A673 (cell line): ENCODE data around the gene RECQL5.

ENCODE experiments used
- EZH2 ChIP-seq: fragments of 200-600 bp; sonication (generic); IDR thresholded peaks from 2 replicates; pipeline ENCODE4 v1.6.1; 2017; ENCODE audit warnings: borderline replicate concordance, low read depth, mild to moderate bottlenecking, mixed read lengths, antibody characterized with exemption, low read length; ENCODE audit not compliant: poor library complexity, severe bottlenecking
- TF ChIP-seq, protein P1 (sequence below): fragments of 300-800, 200-600 bp; sonication (generic); conservative IDR thresholded peaks from 2 replicates; pipeline ENCODE4 v1.5.1; 2017; ENCODE audit warnings: low read depth, mild to moderate bottlenecking, antibody characterized with exemption, low read length, moderate library complexity, mixed read lengths

DNA sequence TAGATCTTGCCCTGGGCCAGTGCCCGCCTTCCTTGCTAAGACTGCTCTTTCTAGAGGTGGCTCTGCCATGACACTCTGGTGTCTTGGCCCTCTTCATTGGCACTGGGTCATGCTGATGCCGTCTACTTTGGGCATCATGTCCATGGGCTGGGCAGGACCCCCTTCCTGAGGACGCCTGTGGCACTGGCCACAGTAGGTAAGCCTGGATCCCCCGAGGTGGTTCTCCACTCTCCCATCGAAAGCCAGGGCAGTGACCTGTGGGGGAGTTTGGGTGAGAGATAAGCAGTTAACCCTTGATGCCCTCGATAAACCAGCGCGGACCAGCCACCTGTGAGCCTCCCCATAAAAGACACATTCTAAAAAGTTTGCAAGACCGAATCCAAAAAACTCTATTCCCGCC lies 34.3 kb upstream of the RECQL5 start:
- TF ChIP-seq, protein P1, sequence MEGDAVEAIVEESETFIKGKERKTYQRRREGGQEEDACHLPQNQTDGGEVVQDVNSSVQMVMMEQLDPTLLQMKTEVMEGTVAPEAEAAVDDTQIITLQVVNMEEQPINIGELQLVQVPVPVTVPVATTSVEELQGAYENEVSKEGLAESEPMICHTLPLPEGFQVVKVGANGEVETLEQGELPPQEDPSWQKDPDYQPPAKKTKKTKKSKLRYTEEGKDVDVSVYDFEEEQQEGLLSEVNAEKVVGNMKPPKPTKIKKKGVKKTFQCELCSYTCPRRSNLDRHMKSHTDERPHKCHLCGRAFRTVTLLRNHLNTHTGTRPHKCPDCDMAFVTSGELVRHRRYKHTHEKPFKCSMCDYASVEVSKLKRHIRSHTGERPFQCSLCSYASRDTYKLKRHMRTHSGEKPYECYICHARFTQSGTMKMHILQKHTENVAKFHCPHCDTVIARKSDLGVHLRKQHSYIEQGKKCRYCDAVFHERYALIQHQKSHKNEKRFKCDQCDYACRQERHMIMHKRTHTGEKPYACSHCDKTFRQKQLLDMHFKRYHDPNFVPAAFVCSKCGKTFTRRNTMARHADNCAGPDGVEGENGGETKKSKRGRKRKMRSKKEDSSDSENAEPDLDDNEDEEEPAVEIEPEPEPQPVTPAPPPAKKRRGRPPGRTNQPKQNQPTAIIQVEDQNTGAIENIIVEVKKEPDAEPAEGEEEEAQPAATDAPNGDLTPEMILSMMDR = no peak
- no peak for TF ChIP-seq EZH2
